B cell (primary cell): ENCODE data around the gene ZMAT5. TPM values are rescaled to one million over a fixed set of nuclear protein-coding genes. Genes with fewer than 3 reads are reported as not detected.

Source experiments
- ATAC-seq: fragments of 200-7000 bp; cut with Tn5 transposase; one replicate; pipeline ENCODE4 v1.10.0; 2021; ENCODE audit warnings: low read depth, mild to moderate bottlenecking, moderate number of reproducible peaks, moderate library complexity
- CTCF ChIA-PET: fragments of 350-600 bp; sonication (Branson Sonifier 250); formaldehyde crosslinking; loops from one replicate; lab custom pipeline; 2021; ENCODE audit warnings: antibody characterized with exemption, inconsistent platforms; lab: Charles Lee
- POLR2A ChIA-PET: fragments of 350-600 bp; sonication (Branson Sonifier 250); formaldehyde crosslinking; loops from one replicate; lab custom pipeline; 2021; ENCODE audit warnings: antibody characterized with exemption; lab: Charles Lee
- DNase-seq: peaks from one replicate; pipeline ENCODE4 v3.0.0; 2013
- H2AFZ ChIP-seq: 2 replicates; pipeline ENCODE4 v1.6.1; 2012; ENCODE audit warnings: mild to moderate bottlenecking, low read depth, low read length; ENCODE audit not compliant: insufficient read depth, poor library complexity, severe bottlenecking
- H3K27ac ChIP-seq, 2 donors: 1 replicate in 1 of 2; 2 replicates in 1 of 2; pipeline ENCODE4 v1.5.1; 2012 to 2013; ENCODE audit warnings: low read length in 2 of 2, mild to moderate bottlenecking in 2 of 2, moderate library complexity in 1 of 2
- H3K27me3 ChIP-seq, 4 experiments: fragments of 200-600 bp in 1 of 4; sonication (generic) in 1 of 4; replicated peaks in 1 of 4; 1 replicate in 2 of 4; 2 replicates in 2 of 4; pipeline versions ENCODE4 v1.6.1 to v1.7.0; 2013 to 2016; ENCODE audit warnings: low read length in 3 of 4, mild to moderate bottlenecking in 2 of 4, mixed read lengths in 1 of 4, moderate library complexity in 1 of 4; ENCODE audit not compliant: insufficient read depth in 4 of 4, control insufficient read depth in 3 of 4; ENCODE audit errors: control extremely low read depth in 1 of 4
- H3K36me3 ChIP-seq, 2 experiments: replicated peaks in 1 of 2; 1 replicate in 1 of 2; 2 replicates in 1 of 2; pipeline versions ENCODE4 v1.6.1 to v1.7.1; 2013; ENCODE audit warnings: low read length in 1 of 2; ENCODE audit not compliant: insufficient read depth in 2 of 2, control insufficient read depth in 1 of 2; ENCODE audit errors: control extremely low read depth in 1 of 2, extremely low read depth in 1 of 2
- H3K4me1 ChIP-seq, 2 donors: fragments of 200-600 bp in 1 of 2; sonication (generic) in 1 of 2; 1 replicate in 1 of 2; 2 replicates in 1 of 2; pipeline versions ENCODE4 v1.5.1 to v1.6.1; 2013 to 2017; ENCODE audit warnings: low read length in 2 of 2; ENCODE audit not compliant: control insufficient read depth in 2 of 2, insufficient read depth in 2 of 2
- H3K4me2 ChIP-seq: replicated peaks from 2 replicates; pipeline ENCODE3; 2012; ENCODE audit warnings: mild to moderate bottlenecking, low read depth, low read length; ENCODE audit not compliant: poor library complexity, severe bottlenecking
- H3K4me3 ChIP-seq, 5 experiments: fragments of 200-600 bp in 1 of 5; sonication (generic) in 1 of 5; 1 replicate in 3 of 5; 2 replicates in 2 of 5; pipeline versions ENCODE4 v1.5.1 to v1.7.0; 2011 to 2016; ENCODE audit warnings: low read length in 4 of 5, mild to moderate bottlenecking in 4 of 5, low read depth in 2 of 5, control low read depth in 1 of 5, moderate library complexity in 1 of 5; ENCODE audit not compliant: insufficient read depth in 1 of 5; ENCODE audit errors: control extremely low read depth in 1 of 5, extremely low read depth in 1 of 5
- H3K79me2 ChIP-seq: fragments of 200-600 bp; sonication (generic); one replicate; pipeline ENCODE4 v1.6.0; 2016; ENCODE audit warnings: low read length; ENCODE audit not compliant: control insufficient read depth, insufficient read depth
- H3K9ac ChIP-seq: fragments of 200-600 bp; sonication (generic); 2 replicates; pipeline ENCODE4 v1.6.1; 2017; ENCODE audit warnings: mild to moderate bottlenecking, low read length, moderate library complexity
- H3K9me3 ChIP-seq, 3 donors: one replicate each; pipeline versions ENCODE4 v1.6.1 to v1.7.1; 2013; ENCODE audit warnings: low read length in 2 of 3; ENCODE audit not compliant: control insufficient read depth in 2 of 3, insufficient read depth in 1 of 3; ENCODE audit errors: control extremely low read depth in 1 of 3
- H4K20me1 ChIP-seq: 2 replicates; pipeline ENCODE4 v1.6.0; 2012; ENCODE audit warnings: mild to moderate bottlenecking, low read length; ENCODE audit not compliant: insufficient read depth, control insufficient read depth, poor library complexity, severe bottlenecking
- H3K27ac Mint-ChIP-seq: one replicate; pipeline ENCODE4 v1.8.0; 2021; ENCODE audit warnings: mixed read lengths
- H3K27me3 Mint-ChIP-seq: one replicate; pipeline ENCODE4 v1.8.0; 2021; ENCODE audit warnings: mixed read lengths
- H3K4me1 Mint-ChIP-seq: one replicate; pipeline ENCODE4 v1.8.0; 2021; ENCODE audit warnings: mixed read lengths
- H3K4me3 Mint-ChIP-seq: one replicate; pipeline ENCODE4 v1.8.0; 2021; ENCODE audit warnings: mixed read lengths
- H3K9me3 Mint-ChIP-seq: one replicate; pipeline ENCODE4 v1.8.0; 2022; ENCODE audit warnings: mixed read lengths; ENCODE audit not compliant: insufficient read depth
- EZH2 ChIP-seq: IDR thresholded peaks from 2 replicates; pipeline ENCODE4 v1.6.1; 2012; ENCODE audit warnings: borderline replicate concordance, low read depth, mild to moderate bottlenecking, moderate library complexity, low read length; ENCODE audit not compliant: insufficient read depth, poor library complexity, severe bottlenecking
- WGBS: methylation state at CpG from one replicate; pipeline ENCODE4 v1.1.5; 2013; ENCODE audit warnings: missing lambda C conversion rate; ENCODE audit not compliant: insufficient coverage; 5-methylcytosine and 5-hydroxymethylcytosine counted together
- intact Hi-C: fragments of 100-400 bp; cut with micrococcal nuclease; formaldehyde crosslinking; loops from one replicate; pipeline ENCODE4 v1.10.0; 2022
- polyA plus RNA-seq: library from polyadenylated mRNA; depleted of rRNA; stranded (reverse); fragments of >200 nt; gene quantifications from 2 replicates; pipeline ENCODE4 v1.2.3, GENCODE V29; 2012
- total RNA-seq, 2 donors: library from RNA; stranded (reverse); fragments of 120-200 nt in 1 of 2; gene quantifications; 1 replicate in 1 of 2; 2 replicates in 1 of 2; pipeline versions ENCODE4 v1.2.3 to v1.2.4, GENCODE V29; 2013 to 2022
- TF ChIP-seq, protein P1 (sequence below): fragments of 200-600 bp; IDR thresholded peaks from one replicate; pipeline ENCODE4 v1.8.0; 2022; ENCODE audit warnings: antibody characterized with exemption, mild to moderate bottlenecking

Gene ZMAT5
- total and polyA plus RNA-seq, 2 donors (not counting 1 experiment from before 2014, with no cell fraction given) = 17.8 to 26.3 TPM

GRCh38 chr22:29718949-29719898 lies 47.6 kb downstream of the ZMAT5 start:
- Histone ChIP-seq H3K36me3 (no peaks in the 10 kb centered on the region), H3K9ac (no peak overlapping the region), H3K4me2 (peak overlapping the region; percentile 40), H3K4me3 (no peak overlapping the region), H3K27me3 (peaks cover 0 to 47% (median 12%) of the 10 kb centered on the region in 4 experiments), H3K9me3 (no peaks in the 10 kb centered on the region), H3K27ac (no peak overlapping the region), H2AFZ (no peak overlapping the region), H3K4me1 (peaks cover 7 to 8% of the 10 kb centered on the region in 2 donors), H3K79me2 (no peaks in the 10 kb centered on the region), H4K20me1 (no peaks in the 10 kb centered on the region)
- Mint-ChIP-seq H3K27me3 (peaks cover 43% of the 10 kb centered on the region), H3K9me3 (no peaks in the 10 kb centered on the region), H3K4me1 (peaks cover 9% of the 10 kb centered on the region), H3K27ac (no peak overlapping the region), H3K4me3 (peak overlapping the region; percentile 47)
- no peak for ATAC-seq
- WGBS = 57% methylated on average over 14 of the region's 24 CpGs
- DNase-seq = no peak
- CTCF ChIA-PET = no interaction called here
- POLR2A ChIA-PET = no interaction called here
- TF ChIP-seq, protein P1, sequence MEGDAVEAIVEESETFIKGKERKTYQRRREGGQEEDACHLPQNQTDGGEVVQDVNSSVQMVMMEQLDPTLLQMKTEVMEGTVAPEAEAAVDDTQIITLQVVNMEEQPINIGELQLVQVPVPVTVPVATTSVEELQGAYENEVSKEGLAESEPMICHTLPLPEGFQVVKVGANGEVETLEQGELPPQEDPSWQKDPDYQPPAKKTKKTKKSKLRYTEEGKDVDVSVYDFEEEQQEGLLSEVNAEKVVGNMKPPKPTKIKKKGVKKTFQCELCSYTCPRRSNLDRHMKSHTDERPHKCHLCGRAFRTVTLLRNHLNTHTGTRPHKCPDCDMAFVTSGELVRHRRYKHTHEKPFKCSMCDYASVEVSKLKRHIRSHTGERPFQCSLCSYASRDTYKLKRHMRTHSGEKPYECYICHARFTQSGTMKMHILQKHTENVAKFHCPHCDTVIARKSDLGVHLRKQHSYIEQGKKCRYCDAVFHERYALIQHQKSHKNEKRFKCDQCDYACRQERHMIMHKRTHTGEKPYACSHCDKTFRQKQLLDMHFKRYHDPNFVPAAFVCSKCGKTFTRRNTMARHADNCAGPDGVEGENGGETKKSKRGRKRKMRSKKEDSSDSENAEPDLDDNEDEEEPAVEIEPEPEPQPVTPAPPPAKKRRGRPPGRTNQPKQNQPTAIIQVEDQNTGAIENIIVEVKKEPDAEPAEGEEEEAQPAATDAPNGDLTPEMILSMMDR = no peak
- TF ChIP-seq EZH2 = no peak
- intact Hi-C loops = no loop called here

- POLR2A ChIA-PET = no interaction called here
These were observed 49.0 kb downstream of the ZMAT5 start for GRCh38 chr22:29717789-29718188.

More at GRCh38 chr22:29717789-29718188, 49.0 kb downstream of the ZMAT5 start:
- Histone ChIP-seq H3K9ac (no peak overlapping the region), H3K36me3 (no peaks in the 10 kb centered on the region), H2AFZ (no peak overlapping the region), H3K79me2 (no peaks in the 10 kb centered on the region), H3K9me3 (no peaks in the 10 kb centered on the region), H3K4me2 (no peak overlapping the region), H4K20me1 (no peaks in the 10 kb centered on the region), H3K4me3 (no peak overlapping the region), H3K4me1 (peaks cover 7 to 8% of the 10 kb centered on the region in 2 donors), H3K27me3 (peaks cover 0 to 44% (median 12%) of the 10 kb centered on the region in 4 experiments), H3K27ac (no peak overlapping the region)
- Mint-ChIP-seq H3K4me3 (no peak overlapping the region), H3K9me3 (no peaks in the 10 kb centered on the region), H3K27ac (no peak overlapping the region), H3K27me3 (peaks cover 48% of the 10 kb centered on the region), H3K4me1 (peaks cover 9% of the 10 kb centered on the region)
- DNase-seq = no peak
- no peak for TF ChIP-seq EZH2
- TF ChIP-seq, protein P1 = no peak
- CTCF ChIA-PET = no interaction called here
- 85% methylated on average over 5 of the region's 11 CpGs for WGBS
- ATAC-seq = no peak
- intact Hi-C loops = no loop called here
